GM12873 (cell line): ENCODE data around the gene PALM3.

Source experiments
- TF ChIP-seq, protein P1 (sequence below): IDR thresholded peaks from 2 replicates; pipeline ENCODE4 v1.5.1; 2012; ENCODE audit warnings: low read depth, mild to moderate bottlenecking, moderate library complexity, low read length, control low read depth; ENCODE audit not compliant: insufficient read depth; ENCODE audit errors: missing control alignments

The PALM3 gene

GRCh38 chr19:14055396-14055795 lies 6.5 kb downstream of the PALM3 start:
- TF ChIP-seq, protein P1, sequence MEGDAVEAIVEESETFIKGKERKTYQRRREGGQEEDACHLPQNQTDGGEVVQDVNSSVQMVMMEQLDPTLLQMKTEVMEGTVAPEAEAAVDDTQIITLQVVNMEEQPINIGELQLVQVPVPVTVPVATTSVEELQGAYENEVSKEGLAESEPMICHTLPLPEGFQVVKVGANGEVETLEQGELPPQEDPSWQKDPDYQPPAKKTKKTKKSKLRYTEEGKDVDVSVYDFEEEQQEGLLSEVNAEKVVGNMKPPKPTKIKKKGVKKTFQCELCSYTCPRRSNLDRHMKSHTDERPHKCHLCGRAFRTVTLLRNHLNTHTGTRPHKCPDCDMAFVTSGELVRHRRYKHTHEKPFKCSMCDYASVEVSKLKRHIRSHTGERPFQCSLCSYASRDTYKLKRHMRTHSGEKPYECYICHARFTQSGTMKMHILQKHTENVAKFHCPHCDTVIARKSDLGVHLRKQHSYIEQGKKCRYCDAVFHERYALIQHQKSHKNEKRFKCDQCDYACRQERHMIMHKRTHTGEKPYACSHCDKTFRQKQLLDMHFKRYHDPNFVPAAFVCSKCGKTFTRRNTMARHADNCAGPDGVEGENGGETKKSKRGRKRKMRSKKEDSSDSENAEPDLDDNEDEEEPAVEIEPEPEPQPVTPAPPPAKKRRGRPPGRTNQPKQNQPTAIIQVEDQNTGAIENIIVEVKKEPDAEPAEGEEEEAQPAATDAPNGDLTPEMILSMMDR = no peak

- TF ChIP-seq, protein P1 = no peak
Observed at GRCh38 chr19:14054721-14055120, 7.2 kb downstream of the PALM3 start.

DNA sequence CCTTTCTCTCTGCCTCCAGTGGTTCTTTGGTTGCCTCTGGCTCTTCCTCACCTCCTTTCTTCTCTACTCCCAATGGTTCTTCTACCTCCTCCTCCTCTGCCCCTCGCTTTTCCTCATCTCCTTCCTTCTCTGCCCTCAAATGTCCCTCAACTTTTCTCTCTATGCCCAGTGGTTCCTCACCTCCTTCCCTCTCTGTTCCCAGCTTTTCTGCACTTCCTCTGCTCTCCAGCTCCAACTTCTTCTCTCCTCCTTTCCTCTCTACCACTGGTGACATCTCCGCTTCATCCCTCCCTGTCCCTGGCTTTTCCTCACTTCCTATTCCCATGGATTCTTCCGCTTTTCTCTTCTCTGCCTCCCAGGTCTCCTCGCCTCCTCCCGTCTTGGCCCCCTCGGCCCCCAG lies 7.8 kb downstream of the PALM3 start:
- TF ChIP-seq, protein P1 = no peak

- TF ChIP-seq, protein P1 = no peak
Observed at GRCh38 chr19:14053500-14053899, 8.4 kb downstream of the PALM3 start.

DNA sequence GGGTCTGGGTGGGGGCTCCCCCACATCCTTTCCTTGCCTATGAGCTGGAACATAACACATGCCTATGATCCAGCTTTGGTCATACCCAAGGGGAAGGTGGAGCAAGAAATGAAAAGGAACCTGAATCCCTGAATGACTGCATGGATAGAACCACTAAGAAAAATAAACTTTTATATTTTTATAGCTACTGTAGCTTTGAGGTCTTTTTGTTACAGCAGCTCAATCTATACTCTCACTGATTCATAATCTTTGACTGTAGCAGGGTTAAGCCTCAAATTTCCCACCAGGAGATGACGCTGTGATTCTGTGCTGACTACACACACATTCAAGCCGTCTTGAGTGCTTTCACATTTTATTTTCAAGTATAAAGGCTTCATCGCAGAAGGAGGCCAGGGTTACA lies 8.8 kb downstream of the PALM3 start:
- TF ChIP-seq, protein P1 = no peak

DNA sequence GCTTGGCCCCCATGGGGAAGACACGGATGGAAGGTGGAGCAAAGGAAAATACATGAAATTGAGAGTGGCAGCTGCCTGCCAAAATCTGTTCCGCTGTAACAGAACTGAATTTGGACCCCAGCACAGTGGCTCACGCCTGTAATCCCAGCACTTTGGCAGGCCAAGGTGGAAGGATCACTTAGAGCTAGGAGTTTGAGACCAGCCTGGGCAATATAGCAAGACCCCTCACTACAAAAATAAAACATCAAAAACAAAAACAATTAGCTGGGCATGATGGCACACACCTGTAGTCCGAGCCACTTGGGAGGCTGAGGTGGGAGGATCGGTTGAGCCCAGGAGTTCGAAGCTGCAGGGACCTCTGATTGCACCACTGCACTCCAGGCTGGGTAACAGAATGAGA lies 9.4 kb downstream of the PALM3 start:
- TF ChIP-seq, protein P1 = no peak

DNA sequence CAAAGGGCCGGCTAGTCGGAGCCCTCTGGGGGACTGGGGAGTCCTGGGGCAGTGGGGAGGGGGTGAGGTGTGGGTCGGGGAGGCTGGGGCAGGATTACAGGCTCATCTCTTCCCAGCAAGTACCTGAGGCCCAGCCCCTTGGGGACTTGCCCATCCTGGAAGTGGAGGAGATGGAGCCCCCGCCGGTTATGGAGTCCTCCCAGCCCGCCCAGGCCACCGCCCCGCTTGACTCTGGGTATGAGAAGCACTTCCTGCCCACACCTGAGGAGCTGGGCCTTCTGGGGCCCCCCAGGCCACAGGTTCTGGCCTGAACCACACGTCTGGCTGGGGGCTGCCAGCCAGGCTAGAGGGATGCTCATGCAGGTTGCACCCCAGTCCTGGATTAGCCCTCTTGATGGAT lies 9.9 kb downstream of the PALM3 start:
- TF ChIP-seq, protein P1 = no peak
